Small intestine (tissue), 7 donors: Measurements from ENCODE around the gene NPR2. TPM values are rescaled to one million over a fixed set of nuclear protein-coding genes. Genes with fewer than 3 reads are reported as not detected.

Source experiments
- DNase-seq, 2 donors: peaks; one replicate each; pipeline versions ENCODE4 v3.0.0 to v3.0.0-alpha.2; 2013
- FAIRE-seq: peaks from 2 replicates; lab custom pipeline; 2012; peaks lifted over from hg19 to GRCh38; lab: Jason Lieb, UNC
- H3K27ac ChIP-seq, 3 donors: one replicate each; pipeline ENCODE4 v1.5.1; 2013; ENCODE audit warnings: low read length in 2 of 3, mild to moderate bottlenecking in 2 of 3, control low read depth in 1 of 3, inconsistent platforms in 1 of 3, low read depth in 1 of 3, moderate library complexity in 1 of 3
- H3K27me3 ChIP-seq, 3 donors: one replicate each; pipeline ENCODE4 v1.6.1; 2013; ENCODE audit warnings: low read length in 3 of 3, inconsistent platforms in 1 of 3; ENCODE audit not compliant: control insufficient read depth in 3 of 3, insufficient read depth in 3 of 3
- H3K36me3 ChIP-seq, 3 donors: one replicate each; pipeline ENCODE4 v1.6.1; 2013; ENCODE audit warnings: low read length in 3 of 3, inconsistent platforms in 1 of 3, low read depth in 1 of 3, mild to moderate bottlenecking in 1 of 3, moderate library complexity in 1 of 3; ENCODE audit not compliant: control insufficient read depth in 3 of 3, insufficient read depth in 2 of 3
- H3K4me1 ChIP-seq, 3 donors: one replicate each; pipeline ENCODE4 v1.6.1; 2013; ENCODE audit warnings: low read length in 2 of 3, inconsistent platforms in 1 of 3, low read depth in 1 of 3, mild to moderate bottlenecking in 1 of 3, moderate library complexity in 1 of 3; ENCODE audit not compliant: control insufficient read depth in 3 of 3, insufficient read depth in 2 of 3
- H3K4me3 ChIP-seq, 3 donors: one replicate each; pipeline ENCODE4 v1.5.1; 2013; ENCODE audit warnings: low read length in 3 of 3, control low read depth in 1 of 3, inconsistent platforms in 1 of 3, low read depth in 1 of 3, mild to moderate bottlenecking in 1 of 3, moderate library complexity in 1 of 3
- H3K9me3 ChIP-seq, 2 donors: one replicate each; pipeline ENCODE4 v1.6.1; 2013; ENCODE audit warnings: low read depth in 1 of 2, low read length in 1 of 2; ENCODE audit not compliant: control insufficient read depth in 2 of 2, insufficient read depth in 1 of 2
- whole genome bisulfite sequencing, 3 donors: extraction: QIAGEN DNeasy Blood & Tissue Kit; methylation state at CpG; one replicate each; pipeline ENCODE4 v1.1.7; 2013; 5-methylcytosine and 5-hydroxymethylcytosine counted together
- polyA plus RNA-seq, 4 donors: library from polyadenylated mRNA; stranded (reverse) in 3 of 4; unstranded in 1 of 4; fragments of 200-250 nt in 3 of 4; fragments of 120-200 nt in 1 of 4; gene quantifications; one replicate each; pipeline versions ENCODE4 v1.2.1 to v1.2.3, GENCODE V29; 2013
- donor health status: healthy with polysubstance abuse.
- donor health status: control.
- donor health status: control.
- donor health status: Bipolar disorder and iron deficiency.
- donor health status: healthy.

Gene NPR2
- polyA plus RNA-seq, 4 donors = 0.89 to 12.0 (median 4.9) TPM

- Histone ChIP-seq H3K36me3 (peaks cover 0 to 12% (median 5%) of the 10 kb centered on the region in 3 donors), H3K27ac (no peak overlapping the region), H3K27me3 (no peaks in the 10 kb centered on the region), H3K4me3 (no peak overlapping the region), H3K4me1 (no peaks in the 10 kb centered on the region), H3K9me3 (no peaks in the 10 kb centered on the region)
- DNase-seq = no peak
- whole genome bisulfite sequencing, 3 donors = 74 to 91% (median 82%) methylated on average over 2 of the region's 2 CpGs
- no peak for FAIRE-seq
Measured at GRCh38 chr9:35781066-35781465, 10.3 kb upstream of the NPR2 start.

DNA sequence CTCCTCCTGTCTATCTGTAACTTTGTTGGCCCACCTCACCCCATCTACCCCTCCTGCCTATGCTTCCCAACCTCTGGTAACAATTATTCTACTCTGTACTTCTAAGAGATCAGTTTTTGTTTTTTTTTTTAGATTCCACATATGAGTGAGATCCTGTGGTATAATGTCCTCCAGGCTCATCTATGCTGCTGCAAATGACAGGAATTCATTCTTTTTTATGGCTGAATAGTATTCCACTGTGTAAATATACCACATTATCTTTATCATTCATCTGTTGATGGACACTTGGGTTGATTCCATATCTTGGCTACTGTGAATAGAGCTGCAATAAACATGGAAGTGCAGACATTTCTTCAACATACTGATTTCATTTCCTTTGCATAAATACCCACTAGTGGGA lies 8.0 kb upstream of the NPR2 start:
- H3K4me1 ChIP-seq = no peaks in the 10 kb centered on the region
- H3K27ac ChIP-seq = no peak overlapping the region
- no peaks in the 10 kb centered on the region for H3K9me3 ChIP-seq
- H3K4me3 ChIP-seq = no peak overlapping the region
- H3K27me3 ChIP-seq = no peaks in the 10 kb centered on the region
- FAIRE-seq (no peak), DNase-seq (no peak)
- H3K36me3 ChIP-seq = peaks cover 0 to 17% (median 5%) of the 10 kb centered on the region in 3 donors

GRCh38 chr9:35789541-35789940 lies 1.9 kb upstream of the NPR2 start:
- peaks cover 0 to 46% (median 2%) of the 10 kb centered on the region in 3 donors for H3K36me3 ChIP-seq
- no peaks in the 10 kb centered on the region for H3K9me3 ChIP-seq
- no peak overlapping the region for H3K27ac ChIP-seq
- peaks cover 0 to 8% (median 0%) of the 10 kb centered on the region in 3 donors for H3K4me1 ChIP-seq
- no peak overlapping the region for H3K4me3 ChIP-seq
- FAIRE-seq (no peak), DNase-seq (no peak)
- WGBS, 3 donors = 93 to 98% (median 98%) methylated on average over 2 of the region's 2 CpGs
- H3K27me3 ChIP-seq = no peaks in the 10 kb centered on the region

DNA sequence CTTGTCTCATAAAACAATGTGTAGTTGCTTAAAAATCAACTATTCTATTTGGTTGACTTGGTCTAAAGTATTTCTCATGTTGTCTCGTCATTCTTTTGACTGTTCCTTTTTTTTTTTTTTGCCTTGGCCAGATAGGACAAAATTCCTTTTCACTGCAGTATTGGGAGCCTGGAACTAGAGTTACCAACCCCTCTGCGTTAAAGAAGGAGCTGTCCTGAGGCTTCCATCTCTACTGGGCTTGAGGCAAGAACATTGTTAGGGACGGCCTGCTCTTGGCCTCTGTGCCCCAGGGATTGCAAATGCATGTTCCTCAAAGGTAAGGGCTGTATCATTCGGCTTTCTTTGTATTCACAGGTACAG lies 1.4 kb upstream of the NPR2 start:
- Histone ChIP-seq H3K9me3 (no peaks in the 10 kb centered on the region), H3K27me3 (no peaks in the 10 kb centered on the region), H3K27ac (no peak overlapping the region), H3K4me3 (no peak overlapping the region), H3K36me3 (peaks cover 0 to 44% (median 2%) of the 10 kb centered on the region in 3 donors), H3K4me1 (peaks cover 0 to 8% (median 0%) of the 10 kb centered on the region in 3 donors)
- 34 to 38% (median 36%) methylated on average over 4 of the region's 4 CpGs for WGBS, 3 donors
- DNase-seq (no peak), FAIRE-seq (no peak)

GRCh38 chr9:35790385-35791296 lies 750 bp upstream of the NPR2 start:
- WGBS, 3 donors = 51 to 66% (median 66%) methylated on average over 37 of the region's 37 CpGs

DNA sequence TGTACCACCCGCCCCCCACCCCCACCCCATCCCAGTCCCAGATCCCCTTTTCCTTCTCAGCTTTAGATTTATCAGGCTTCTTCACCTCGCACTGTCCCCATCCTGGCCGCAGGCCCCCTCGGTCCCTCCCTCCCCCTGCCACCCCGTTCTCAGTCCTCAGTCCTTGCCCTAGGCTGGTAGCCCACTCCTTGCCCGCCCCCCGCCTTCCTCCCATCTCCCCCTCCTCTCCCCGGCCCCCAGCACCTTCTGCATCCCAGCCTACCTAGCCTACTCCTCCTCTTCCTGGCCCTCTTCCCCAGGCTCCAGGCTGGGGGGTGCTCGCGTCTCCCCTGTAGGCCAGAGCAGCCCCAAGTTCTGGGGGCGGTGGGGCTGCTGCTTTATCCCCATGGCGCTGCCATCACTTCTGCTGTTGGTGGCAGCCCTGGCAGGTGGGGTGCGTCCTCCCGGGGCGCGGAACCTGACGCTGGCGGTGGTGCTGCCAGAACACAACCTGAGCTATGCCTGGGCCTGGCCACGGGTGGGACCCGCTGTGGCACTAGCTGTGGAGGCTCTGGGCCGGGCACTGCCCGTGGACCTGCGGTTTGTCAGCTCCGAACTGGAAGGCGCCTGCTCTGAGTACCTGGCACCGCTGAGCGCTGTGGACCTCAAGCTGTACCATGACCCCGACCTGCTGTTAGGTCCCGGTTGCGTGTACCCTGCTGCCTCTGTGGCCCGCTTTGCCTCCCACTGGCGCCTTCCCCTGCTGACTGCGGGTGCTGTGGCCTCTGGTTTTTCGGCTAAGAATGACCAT lies 828 bp downstream of the NPR2 start:
- Histone ChIP-seq H3K4me1 (peaks cover 0 to 8% (median 0%) of the 10 kb centered on the region in 3 donors), H3K9me3 (no peaks in the 10 kb centered on the region), H3K36me3 (peaks cover 0 to 40% (median 0%) of the 10 kb centered on the region in 3 donors), H3K27me3 (no peaks in the 10 kb centered on the region), H3K27ac (no peak overlapping the region), H3K4me3 (peak overlapping the region in 2 of 3 donors; percentile 24 to 37)
- DNase-seq (no peak), FAIRE-seq (no peak)
- WGBS, 3 donors = 86 to 92% (median 91%) methylated on average over 33 to 34 of the region's 34 CpGs

More at GRCh38 chr9:35790385-35791296, 750 bp upstream of the NPR2 start:
- Histone ChIP-seq H3K4me3 (peak overlapping the region in 1 of 3 donors; percentile 16), H3K27ac (peak overlapping the region in 2 of 3 donors; percentile 9 to 19), H3K36me3 (peaks cover 0 to 41% (median 2%) of the 10 kb centered on the region in 3 donors), H3K9me3 (no peaks in the 10 kb centered on the region), H3K27me3 (no peaks in the 10 kb centered on the region), H3K4me1 (peaks cover 0 to 8% (median 0%) of the 10 kb centered on the region in 3 donors)
- peak; percentile 76 to 84 for DNase-seq
- FAIRE-seq = no peak

GRCh38 chr9:35792826-35793225 lies 1.4 kb downstream of the NPR2 start:
- peaks cover 0 to 8% (median 0%) of the 10 kb centered on the region in 3 donors for H3K4me1 ChIP-seq
- no peak overlapping the region for H3K27ac ChIP-seq
- no peak overlapping the region for H3K4me3 ChIP-seq
- peaks cover 0 to 40% (median 0%) of the 10 kb centered on the region in 3 donors for H3K36me3 ChIP-seq
- H3K9me3 ChIP-seq = no peaks in the 10 kb centered on the region
- FAIRE-seq = no peak
- 91 to 96% (median 95%) methylated on average over 14 of the region's 14 CpGs for WGBS, 3 donors
- H3K27me3 ChIP-seq = no peaks in the 10 kb centered on the region
- no peak for DNase-seq

GRCh38 chr9:35793461-35793860 lies 2.1 kb downstream of the NPR2 start:
- no peak overlapping the region for H3K27ac ChIP-seq
- 72 to 95% (median 89%) methylated on average over 2 of the region's 2 CpGs for WGBS, 3 donors
- DNase-seq (no peak), FAIRE-seq (no peak)
- no peaks in the 10 kb centered on the region for H3K27me3 ChIP-seq
- peaks cover 0 to 8% (median 0%) of the 10 kb centered on the region in 3 donors for H3K4me1 ChIP-seq
- no peak overlapping the region for H3K4me3 ChIP-seq
- H3K9me3 ChIP-seq = no peaks in the 10 kb centered on the region
- peaks cover 0 to 37% (median 0%) of the 10 kb centered on the region in 3 donors for H3K36me3 ChIP-seq
